HG03432 (cell line): ENCODE measurements around the gene FMC1.
A peak's percentile ranks its signal among the peaks of the same experiment; 100 is the strongest.
"Not testable (repeated sequence)": the region's sequence is repeated elsewhere in the genome, so short reads cannot be mapped to it uniquely, and the experiment has no call there.

ENCODE experiments used
- ATAC-seq: cut with Tn5 transposase; IDR thresholded peaks from one replicate; pipeline ENCODE4 v1.9.1; 2021; ENCODE audit warnings: mild to moderate bottlenecking, moderate library complexity; ENCODE audit not compliant: unreplicated experiment

Gene FMC1

GRCh38 chr7:139341058-139341775, at the start of gene FMC1:
Gene FMC1 (plus strand): TSS chr7:139341337. CDS start chr7:139341385, 48 bp downstream.
- ATAC-seq, result peak; percentile 55

GRCh38 chr7:139292821-139293220, 48.3 kb upstream of the FMC1 start:
- ATAC-seq, result no peak

GRCh38 chr7:139293534-139293933, 47.6 kb upstream of the FMC1 start:
- no peak for ATAC-seq

DNA sequence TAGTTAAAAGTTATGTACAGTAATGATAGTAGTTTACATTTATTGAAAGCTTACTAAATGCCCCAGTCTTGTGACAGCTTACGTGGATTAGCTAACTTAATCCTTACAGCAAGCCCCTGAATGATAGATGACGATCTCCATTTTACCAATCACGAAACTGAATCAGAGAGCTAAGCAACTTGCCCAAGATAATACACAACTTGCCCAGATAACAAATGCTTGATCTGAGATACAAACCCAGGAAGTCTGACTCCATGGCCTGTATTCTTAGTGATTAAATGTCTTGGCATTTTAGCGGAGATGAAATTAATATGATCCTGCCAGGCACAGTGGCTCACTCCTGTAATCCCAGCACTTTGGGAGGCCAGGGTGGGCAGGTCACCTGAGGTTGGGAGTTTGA, 46.9 kb upstream of the FMC1 start:
- ATAC-seq, result no peak

GRCh38 chr7:139294951-139295575, 46.1 kb upstream of the FMC1 start:
- ATAC-seq, result no peak

DNA sequence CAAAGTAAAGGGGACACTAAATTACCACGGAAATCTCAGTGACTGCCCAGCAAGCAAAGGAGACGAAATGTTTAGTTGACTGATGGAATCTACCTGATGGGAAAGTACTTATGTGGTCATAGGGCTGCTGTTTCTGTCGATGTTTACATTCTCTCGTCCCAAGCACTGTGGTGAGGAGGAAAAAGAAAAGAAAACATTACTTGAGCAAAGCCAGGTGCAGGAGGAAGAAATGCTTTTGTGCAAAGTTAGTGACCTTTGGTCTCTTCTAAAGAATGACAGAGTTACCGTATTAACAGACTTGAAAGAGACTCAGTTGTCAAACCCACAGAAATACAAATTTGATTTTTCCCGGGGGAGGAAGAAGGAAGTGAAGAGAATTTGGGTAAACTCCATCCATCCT, 43.3 kb upstream of the FMC1 start:
- ATAC-seq, result no peak

DNA sequence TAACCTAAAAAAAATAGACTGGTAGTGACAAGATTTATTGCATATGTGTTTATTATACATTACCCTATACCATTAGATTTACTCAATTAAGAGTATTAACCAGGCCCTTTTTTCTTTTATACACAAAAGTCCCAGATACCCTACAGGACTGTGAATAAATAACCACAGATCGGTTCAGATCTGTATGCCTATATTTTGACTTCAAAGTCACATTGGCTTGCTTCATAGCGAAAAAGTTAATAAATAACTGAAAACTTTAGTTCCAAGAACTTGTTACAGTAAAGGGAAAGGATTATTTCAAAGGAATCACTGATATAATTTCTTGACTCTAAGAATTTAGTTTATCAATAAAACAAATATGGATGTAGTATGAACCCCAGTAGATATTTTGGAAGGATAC, 41.8 kb upstream of the FMC1 start:
- no peak for ATAC-seq

- ATAC-seq, result no peak
Observed at GRCh38 chr7:139300390-139300789, 40.7 kb upstream of the FMC1 start.

GRCh38 chr7:139304517-139304916, 36.6 kb upstream of the FMC1 start:
- ATAC-seq, result no peak

GRCh38 chr7:139317939-139318505, 23.1 kb upstream of the FMC1 start:
- ATAC-seq, result no peak

GRCh38 chr7:139321071-139321745, 19.9 kb upstream of the FMC1 start:
- ATAC-seq, result no peak

- ATAC-seq, result not testable (repeated sequence)
Observed at GRCh38 chr7:139324709-139325108, 16.4 kb upstream of the FMC1 start.

DNA sequence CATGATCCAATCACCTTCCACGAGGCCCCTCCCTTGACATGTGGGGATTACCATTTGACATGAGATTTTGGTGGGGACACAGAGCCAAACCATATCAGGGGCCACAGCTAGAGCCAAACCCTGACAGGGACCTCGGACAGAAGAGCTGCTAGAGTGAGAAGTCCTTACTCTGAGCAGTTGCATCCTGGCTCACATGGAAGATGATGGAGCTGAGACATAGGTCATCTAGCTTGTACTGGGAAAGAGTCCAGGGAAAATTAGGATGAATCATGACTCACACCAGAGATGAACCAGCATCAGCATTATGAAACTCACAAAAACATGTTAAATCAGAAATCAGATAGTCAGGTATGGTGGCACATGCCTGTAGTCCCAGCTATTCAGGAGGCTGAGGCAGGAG, 12.8 kb upstream of the FMC1 start:
- ATAC-seq, result no peak

- ATAC-seq, result no peak
Observed at GRCh38 chr7:139329119-139329518, 12.0 kb upstream of the FMC1 start.

- no peak for ATAC-seq
Observed at GRCh38 chr7:139330333-139331030, 10.7 kb upstream of the FMC1 start.

DNA sequence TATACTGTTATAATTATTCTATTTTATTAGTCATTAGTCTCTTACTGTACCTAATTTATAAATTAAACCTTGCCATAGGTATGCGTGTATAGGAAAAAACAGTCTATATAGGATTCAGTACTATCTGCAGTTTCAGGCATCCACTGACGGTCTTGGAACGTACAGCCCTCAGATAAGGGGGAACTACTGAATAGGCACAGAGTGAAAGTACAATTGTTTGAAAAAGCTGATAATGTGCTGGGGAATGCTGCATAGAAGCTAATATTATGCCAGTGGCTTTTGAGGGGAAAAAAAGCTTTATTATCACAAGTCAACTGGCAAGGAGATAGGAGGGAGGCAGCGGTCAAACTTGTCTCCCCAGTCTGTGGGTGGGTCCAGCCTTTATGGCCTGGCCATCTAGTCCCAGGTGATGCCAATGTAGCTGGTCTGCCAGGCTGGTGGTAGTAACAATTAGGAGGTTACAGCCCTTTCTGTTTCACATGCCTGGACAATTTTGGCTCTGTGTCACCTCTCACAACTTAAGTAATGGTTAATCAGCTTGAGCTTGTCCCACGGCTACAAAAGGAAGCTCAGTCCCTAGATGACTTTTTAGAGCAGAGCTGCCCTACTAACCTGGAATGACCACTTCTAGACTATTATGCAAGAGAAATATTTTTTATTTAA, 8.3 kb upstream of the FMC1 start:
- no peak for ATAC-seq

- ATAC-seq, result not testable (repeated sequence)
Observed at GRCh38 chr7:139333443-139333842, 7.7 kb upstream of the FMC1 start.

DNA sequence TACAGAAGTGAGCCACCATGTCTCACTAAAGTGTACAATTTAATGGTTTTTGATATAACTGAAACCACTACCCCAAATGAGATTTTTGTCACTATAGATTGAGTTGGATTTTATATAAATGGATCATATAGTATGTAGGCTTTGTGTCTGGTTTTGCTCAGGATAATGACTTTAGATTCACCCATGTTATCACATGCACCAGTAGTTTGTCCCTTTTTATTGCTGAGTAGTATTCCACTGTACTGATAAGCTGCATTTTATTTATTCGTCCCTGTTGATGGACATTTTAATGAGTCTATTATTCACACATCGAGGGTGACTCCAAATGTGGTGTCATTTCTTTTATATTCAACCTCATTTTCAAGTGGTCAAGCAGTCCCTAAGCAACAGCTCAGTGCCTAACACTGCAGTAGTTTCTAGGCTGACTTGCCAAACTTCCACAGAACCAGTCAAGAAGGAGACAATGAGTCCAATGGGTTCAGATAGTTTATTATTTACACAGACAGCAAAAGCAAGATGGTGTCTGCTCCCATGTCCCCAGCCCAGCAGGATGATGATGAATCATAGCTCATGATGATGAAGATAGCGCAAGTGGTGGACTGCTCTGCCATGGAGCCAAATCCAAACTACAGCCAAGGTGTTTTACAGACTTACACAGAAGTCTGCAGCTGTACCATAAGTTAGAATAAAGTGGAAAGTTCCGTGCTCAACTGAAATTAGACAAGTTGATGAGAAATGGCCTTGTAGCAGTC, 6.6 kb upstream of the FMC1 start:
- no peak for ATAC-seq

DNA sequence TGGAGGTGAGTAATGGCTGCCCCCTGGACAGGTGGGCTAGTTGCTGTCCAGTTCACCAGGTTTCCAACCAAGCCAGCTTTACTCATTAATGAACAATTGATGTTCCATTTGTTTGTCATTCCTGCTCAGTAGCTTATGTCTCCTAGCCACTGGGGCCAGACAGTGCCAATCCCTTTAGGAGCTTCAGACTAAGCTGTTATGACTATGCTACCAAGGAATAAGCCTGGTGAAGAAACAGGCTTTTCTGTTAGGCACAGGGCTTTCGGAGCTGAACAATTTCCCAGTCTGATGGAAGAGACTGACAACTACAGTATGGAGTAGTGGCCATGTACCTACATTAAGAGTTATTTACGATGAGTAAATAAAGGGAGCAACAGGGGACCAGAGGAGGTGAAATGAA, 2.1 kb upstream of the FMC1 start:
- no peak for ATAC-seq

- ATAC-seq, result no peak
Observed at GRCh38 chr7:139339698-139340036, 1.5 kb upstream of the FMC1 start.
